OCI-LY7 (cell line): ENCODE data around the gene SLC27A5. TPM values are rescaled to one million over a fixed set of nuclear protein-coding genes. Genes with fewer than 3 reads are reported as not detected.
"Not testable (repeated sequence)": the region's sequence is repeated elsewhere in the genome, so short reads cannot be mapped to it uniquely, and the experiment has no call there.

Experiments
- BruUV-seq: library from RNA; stranded (reverse); fragments of 400-500 nt; replicated peaks from 2 replicates; lab custom pipeline; 2021; lab: Mats Ljungman, UMichigan
- CTCF ChIA-PET: fragments of 300-600 bp; sonication (Branson Sonifier 250); formaldehyde crosslinking; loops from one replicate; lab custom pipeline; 2022; ENCODE audit warnings: antibody characterized with exemption; ENCODE audit not compliant: unreplicated experiment; lab: Charles Lee
- POLR2A ChIA-PET: fragments of 300-600 bp; sonication (Branson Sonifier 250); formaldehyde crosslinking; loops from one replicate; lab custom pipeline; 2022; ENCODE audit warnings: antibody characterized with exemption; lab: Charles Lee
- DNase-seq: peaks from one replicate; pipeline ENCODE4 v3.0.0-alpha.2; 2015; ENCODE audit warnings: low spot score
- H2AFZ ChIP-seq: fragments of 200-600 bp; sonication (generic), shearing (Covaris generic); 2 replicates; pipeline ENCODE4 v1.6.1; 2014; ENCODE audit warnings: mild to moderate bottlenecking, antibody characterized with exemption, low read length, moderate library complexity
- H3K27ac ChIP-seq: fragments of 200-600 bp; sonication (generic); 2 replicates; pipeline ENCODE4 v1.5.1; 2014; ENCODE audit warnings: mixed run types, low read depth, mild to moderate bottlenecking, moderate library complexity, low read length, inconsistent platforms; ENCODE audit not compliant: poor library complexity, severe bottlenecking
- H3K36me3 ChIP-seq: fragments of 200-600 bp; sonication (generic); 2 replicates; pipeline ENCODE4 v1.6.1; 2014; ENCODE audit warnings: mild to moderate bottlenecking, antibody characterized with exemption, low read length, moderate library complexity, mixed read lengths; ENCODE audit not compliant: insufficient read depth
- H3K4me1 ChIP-seq: fragments of 200-600 bp; sonication (generic); 2 replicates; pipeline ENCODE4 v1.5.1; 2014; ENCODE audit warnings: mild to moderate bottlenecking, low read length; ENCODE audit not compliant: insufficient read depth, poor library complexity, severe bottlenecking
- H3K4me2 ChIP-seq: fragments of 200-600 bp; sonication (generic); 2 replicates; pipeline ENCODE4 v1.6.1; 2014; ENCODE audit warnings: mild to moderate bottlenecking, low read length
- H3K4me3 ChIP-seq: fragments of 200-600 bp; sonication (generic); 2 replicates; pipeline ENCODE4 v1.5.1; 2014; ENCODE audit warnings: mild to moderate bottlenecking, low read depth, low read length; ENCODE audit not compliant: poor library complexity, severe bottlenecking
- H3K79me2 ChIP-seq: fragments of 200-600 bp; sonication (generic); 2 replicates; pipeline ENCODE4 v1.6.1; 2016; ENCODE audit warnings: low read depth, mild to moderate bottlenecking, low read length, moderate library complexity, mixed read lengths; ENCODE audit not compliant: insufficient read depth
- H3K9me2 ChIP-seq: fragments of 200-600 bp; sonication (generic); 2 replicates; pipeline ENCODE4 v1.6.1; 2016; ENCODE audit warnings: mild to moderate bottlenecking, low read length, mixed read lengths; ENCODE audit not compliant: insufficient read depth
- H3K9me3 ChIP-seq: fragments of 200-600 bp; sonication (generic); 2 replicates; pipeline ENCODE4 v1.6.1; 2014; ENCODE audit warnings: mild to moderate bottlenecking, mixed run types, low read length, mixed read lengths
- H4K20me1 ChIP-seq: fragments of 200-600 bp; sonication (generic); 2 replicates; pipeline ENCODE4 v1.6.1; 2014; ENCODE audit warnings: mild to moderate bottlenecking, antibody characterized with exemption, low read length, moderate library complexity, mixed read lengths; ENCODE audit not compliant: insufficient read depth
- CTCF ChIP-seq: fragments of 200-600 bp; sonication (generic); conservative IDR thresholded peaks from 2 replicates; pipeline ENCODE4 v1.5.1; 2014; ENCODE audit warnings: mild to moderate bottlenecking, antibody characterized with exemption, low read length, moderate library complexity, mixed read lengths
- EZH2phosphoT487 ChIP-seq: fragments of 200-600 bp; sonication (generic); IDR thresholded peaks from 2 replicates; pipeline ENCODE4 v1.6.1; 2018; ENCODE audit warnings: low read depth, borderline replicate concordance, mild to moderate bottlenecking, mixed run types, antibody characterized with exemption, low read length, moderate library complexity, mixed read lengths
- intact Hi-C: fragments of 100-400 bp; cut with micrococcal nuclease; formaldehyde crosslinking; loops from one replicate; pipeline ENCODE4 v1.10.0; 2022; ENCODE audit not compliant: unreplicated experiment
- total RNA-seq, 2 experiments: library from RNA; depleted of rRNA in 1 of 2; stranded (reverse); fragments of >200 nt in 1 of 2; shearing (Covaris generic) in 1 of 2; gene quantifications; 2 replicates each; pipeline ENCODE4 v1.2.3, GENCODE V29; 2014 to 2022

Gene SLC27A5
- total RNA-seq, 2 experiments from 2014 or later = 28.0 to 29.8 TPM

DNA sequence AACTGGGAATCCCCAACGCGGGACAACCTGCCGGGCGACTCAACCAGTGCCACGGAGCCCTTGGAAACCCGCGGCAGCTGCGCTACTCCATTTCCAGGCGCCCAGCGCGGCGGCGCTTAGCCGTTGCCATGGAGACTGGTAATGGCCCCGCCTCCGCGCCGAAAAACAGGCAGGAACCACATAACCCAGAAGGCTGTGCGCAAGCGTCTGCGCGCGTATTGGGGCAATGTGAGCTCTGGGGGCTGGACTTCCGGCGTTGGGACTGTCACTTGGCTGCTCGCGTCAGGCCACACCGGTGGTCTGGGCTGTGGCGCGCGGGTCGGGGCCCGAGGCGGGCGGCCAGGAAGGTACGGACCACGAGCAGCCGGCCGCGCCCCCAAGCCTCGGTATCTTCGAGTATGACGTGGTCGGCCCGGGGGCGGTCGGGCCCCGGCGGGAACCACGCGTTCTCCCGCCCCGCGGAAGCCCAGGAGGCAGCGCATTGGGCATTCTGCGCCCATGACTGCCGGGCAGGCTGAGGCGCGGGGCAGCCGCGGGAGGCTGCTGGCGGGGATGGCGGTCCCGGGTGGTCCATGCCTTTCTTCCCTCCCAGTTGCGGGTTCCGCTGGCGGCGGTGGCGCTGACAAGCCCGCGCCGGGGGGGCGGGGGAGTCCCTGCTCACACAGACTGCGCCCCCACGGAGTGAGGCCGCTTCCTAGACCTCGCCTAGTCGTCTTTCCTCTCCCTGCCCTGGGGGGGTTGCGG lies 60.3 kb downstream of the SLC27A5 start, which contains the start of gene ZNF324B:
ZNF324B (plus strand) TSS at position 265 of the 744 bp plus-strand sequence. CDS start 2,080 bp downstream, outside the sequence.
- no peaks in the 10 kb centered on the region for H3K79me2 ChIP-seq
- DNase-seq = peak; percentile 98
- no peaks in the 10 kb centered on the region for H3K9me2 ChIP-seq
- BruUV-seq = no TSS peak
- H3K36me3 ChIP-seq = peaks cover 3% of the 10 kb centered on the region; the same call in 1 of the 2 replicates
- TF ChIP-seq CTCF (0 out of 2 replicates have a peak, but pooled peaks have one; percentile 32), EZH2phosphoT487 (no peak)
- H3K4me3 ChIP-seq = peak within 1 kb of the TSS; percentile 73
- intact Hi-C loops = loop anchor here (1.0 to 2.0 kb wide), 3 partner anchors 43 to 269 kb away; partner anchors contain the start of genes ZBTB45 and ZNF584
- CTCF ChIA-PET = no interaction called here
- no peak within 1 kb of the TSS for H3K27ac ChIP-seq
- H2AFZ ChIP-seq = peak within 1 kb of the TSS; percentile 55
- peaks cover 19% of the 10 kb centered on the region; the same call in 1 of the 2 replicates for H3K9me3 ChIP-seq
- no peaks in the 10 kb centered on the region for H4K20me1 ChIP-seq
- POLR2A ChIA-PET = no interaction called here
- peak within 1 kb of the TSS; percentile 68 for H3K4me2 ChIP-seq
- no peaks in the 10 kb centered on the region for H3K4me1 ChIP-seq

GRCh38 chr19:58450856-58451357 lies 60.9 kb downstream of the SLC27A5 start:
- Histone ChIP-seq H2AFZ (peak overlapping the region; percentile 55), H4K20me1 (no peaks in the 10 kb centered on the region), H3K4me3 (peak overlapping the region; percentile 73), H3K79me2 (no peaks in the 10 kb centered on the region), H3K9me3 (peaks cover 19% of the 10 kb centered on the region; the same call in 1 of the 2 replicates), H3K27ac (no peak overlapping the region), H3K4me1 (no peaks in the 10 kb centered on the region), H3K9me2 (no peaks in the 10 kb centered on the region), H3K36me3 (no peaks in the 10 kb centered on the region), H3K4me2 (peak overlapping the region; percentile 68)
- ChIA-PET CTCF (no interaction called here), POLR2A (interaction anchor here (0.8 kb wide), 1 partner anchor 18 kb away, joined by 5 read pairs; no protein-coding TSS in a partner anchor)
- no peak for TF ChIP-seq CTCF
- TF ChIP-seq EZH2phosphoT487 = no peak
- intact Hi-C loops = loop anchor here (1.0 to 2.0 kb wide), 3 partner anchors 43 to 269 kb away; partner anchors contain the start of genes ZBTB45 and ZNF584
- BruUV-seq = no TSS peak
- no peak for DNase-seq

- intact Hi-C loops = loop anchor here (2.0 kb wide), 1 partner anchor 69 kb away; the partner anchor contains the start of gene ZBTB45
- H2AFZ ChIP-seq = not testable (repeated sequence)
These were observed 61.8 kb downstream of the SLC27A5 start for GRCh38 chr19:58449980-58450379.

DNA sequence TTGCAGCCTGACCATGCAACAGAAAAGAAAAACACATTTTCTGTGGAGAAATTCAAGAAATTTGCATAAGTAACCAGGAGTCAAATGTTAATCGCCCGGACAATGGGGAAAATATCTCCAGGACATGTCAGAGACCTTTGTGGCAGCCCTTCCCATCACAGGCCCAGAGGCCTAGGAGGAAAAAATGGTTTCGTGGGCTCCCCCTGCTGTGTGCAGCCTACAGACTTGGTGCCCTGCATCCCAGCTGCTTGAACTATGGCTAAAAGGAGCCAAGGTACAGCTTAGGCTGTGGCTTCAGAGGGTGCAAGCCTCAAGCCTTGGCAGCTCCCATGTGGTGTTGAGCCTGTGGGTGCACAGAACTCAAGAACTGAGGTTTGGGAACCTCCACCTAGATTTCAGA lies 62.9 kb downstream of the SLC27A5 start:
- DNase-seq, CTCF ChIA-PET, H3K4me2 ChIP-seq, H4K20me1 ChIP-seq, H3K4me3 ChIP-seq, H3K9me2 ChIP-seq, H3K79me2 ChIP-seq, POLR2A ChIA-PET, BruUV-seq, H3K4me1 ChIP-seq, H3K27ac ChIP-seq, H3K36me3 ChIP-seq, intact Hi-C loops, H2AFZ ChIP-seq: not testable (repeated sequence)
- peaks cover 19% of the 10 kb centered on the region; the same call in 1 of the 2 replicates for H3K9me3 ChIP-seq

More at GRCh38 chr19:58449980-58450379, 61.8 kb downstream of the SLC27A5 start:
- DNase-seq, H3K4me3 ChIP-seq, CTCF ChIA-PET, H4K20me1 ChIP-seq, BruUV-seq, H3K36me3 ChIP-seq, H3K9me2 ChIP-seq, H3K4me1 ChIP-seq, H3K4me2 ChIP-seq, H3K27ac ChIP-seq, H3K79me2 ChIP-seq: not testable (repeated sequence)
- H3K9me3 ChIP-seq = peaks cover 19% of the 10 kb centered on the region; the same call in 1 of the 2 replicates
- POLR2A ChIA-PET = interaction anchor here (0.8 kb wide), 1 partner anchor 19 kb away, joined by 5 read pairs; no protein-coding TSS in a partner anchor
